GM12873 (cell line): Measurements from ENCODE around the gene DHRS11.

ENCODE experiments used
- TF ChIP-seq, protein P1 (sequence below): IDR thresholded peaks from 2 replicates; pipeline ENCODE4 v1.5.1; 2012; ENCODE audit warnings: low read depth, mild to moderate bottlenecking, moderate library complexity, low read length, control low read depth; ENCODE audit not compliant: insufficient read depth; ENCODE audit errors: missing control alignments

Gene DHRS11

GRCh38 chr17:36578671-36579070, 13.0 kb upstream of the DHRS11 start:
- TF ChIP-seq, protein P1, sequence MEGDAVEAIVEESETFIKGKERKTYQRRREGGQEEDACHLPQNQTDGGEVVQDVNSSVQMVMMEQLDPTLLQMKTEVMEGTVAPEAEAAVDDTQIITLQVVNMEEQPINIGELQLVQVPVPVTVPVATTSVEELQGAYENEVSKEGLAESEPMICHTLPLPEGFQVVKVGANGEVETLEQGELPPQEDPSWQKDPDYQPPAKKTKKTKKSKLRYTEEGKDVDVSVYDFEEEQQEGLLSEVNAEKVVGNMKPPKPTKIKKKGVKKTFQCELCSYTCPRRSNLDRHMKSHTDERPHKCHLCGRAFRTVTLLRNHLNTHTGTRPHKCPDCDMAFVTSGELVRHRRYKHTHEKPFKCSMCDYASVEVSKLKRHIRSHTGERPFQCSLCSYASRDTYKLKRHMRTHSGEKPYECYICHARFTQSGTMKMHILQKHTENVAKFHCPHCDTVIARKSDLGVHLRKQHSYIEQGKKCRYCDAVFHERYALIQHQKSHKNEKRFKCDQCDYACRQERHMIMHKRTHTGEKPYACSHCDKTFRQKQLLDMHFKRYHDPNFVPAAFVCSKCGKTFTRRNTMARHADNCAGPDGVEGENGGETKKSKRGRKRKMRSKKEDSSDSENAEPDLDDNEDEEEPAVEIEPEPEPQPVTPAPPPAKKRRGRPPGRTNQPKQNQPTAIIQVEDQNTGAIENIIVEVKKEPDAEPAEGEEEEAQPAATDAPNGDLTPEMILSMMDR, result no peak

GRCh38 chr17:36583787-36584186, 7.9 kb upstream of the DHRS11 start:
- TF ChIP-seq, protein P1, result no peak

- TF ChIP-seq, protein P1, result no peak
Observed at GRCh38 chr17:36586138-36586537, 5.5 kb upstream of the DHRS11 start.

GRCh38 chr17:36590082-36590481, 1.6 kb upstream of the DHRS11 start:
- TF ChIP-seq, protein P1, result no peak

- TF ChIP-seq, protein P1, result no peak
Observed at GRCh38 chr17:36592316-36592715, 637 bp downstream of the DHRS11 start.

- TF ChIP-seq, protein P1, result no peak
Observed at GRCh38 chr17:36592716-36593321, 1.1 kb downstream of the DHRS11 start.

DNA sequence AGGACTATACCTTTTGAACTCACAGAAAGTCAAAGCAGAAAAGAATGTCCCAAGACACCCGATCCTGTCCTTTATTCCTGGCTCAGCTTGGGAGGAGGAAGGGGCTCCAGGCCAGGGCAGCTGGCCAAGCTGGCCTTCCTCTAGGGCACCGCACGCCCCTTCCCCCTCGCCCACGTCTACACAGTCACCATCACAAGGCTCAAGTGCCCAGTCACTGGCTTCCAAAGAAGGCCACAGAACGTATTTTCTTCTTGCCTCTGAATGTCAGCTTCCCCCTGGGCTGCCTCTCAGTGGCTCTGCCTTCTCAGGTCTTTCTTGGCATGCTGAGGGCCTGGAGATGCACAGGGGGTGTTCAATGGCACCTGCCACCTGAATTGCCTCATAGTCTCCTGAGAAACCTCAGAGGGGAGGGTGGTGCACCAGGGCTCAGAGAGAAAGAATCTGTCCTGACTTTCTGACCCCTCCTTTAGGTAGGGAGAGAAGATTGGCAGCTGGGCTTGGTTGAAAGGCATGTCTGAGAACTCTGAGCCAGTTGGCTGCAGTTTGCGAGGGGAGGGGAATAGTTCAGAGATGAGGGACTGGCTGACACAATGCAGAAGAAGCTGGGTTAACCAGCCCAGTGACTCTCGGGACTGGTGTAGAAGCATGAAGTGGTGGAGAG, 2.1 kb downstream of the DHRS11 start:
- TF ChIP-seq, protein P1, result no peak
